SH-SY5Y (cell line): Measurements from ENCODE around the gene TANC1.

Source experiments
- GATA2 ChIP-seq: IDR thresholded peaks from 2 replicates; pipeline ENCODE4 v1.6.1; 2011; ENCODE audit warnings: mild to moderate bottlenecking, low read depth, low read length
- GATA3 ChIP-seq: IDR thresholded peaks from 2 replicates; pipeline ENCODE4 v1.6.1; 2011; ENCODE audit warnings: low read depth, mild to moderate bottlenecking, low read length, moderate library complexity

GRCh38 chr2:159123786-159124185 lies 155.3 kb downstream of the TANC1 start:
- TF ChIP-seq GATA3, result no peak
- no peak for TF ChIP-seq GATA2
